ENCODE measurements around the gene AJUBA.

GRCh38 chr14:23013054-23013748 lies 30.9 kb upstream of the AJUBA start:
- TF ChIP-seq CTCF (IDR thresholded peaks at IDR 0.05; ENCODE audit: insufficient read depth, low read depth, low read length) (no peak), EZH2 (IDR thresholded peaks at IDR 0.05; ENCODE audit: insufficient read depth, low read length) (no peak)
